RPMI8226 (cell line): ENCODE data around the gene FRMD4A.
"Not testable (repeated sequence)": the region's sequence is repeated elsewhere in the genome, so short reads cannot be mapped to it uniquely, and the experiment has no call there.

Source experiments
- DNase-seq: peaks from one replicate; pipeline ENCODE4 v3.0.0-alpha.2; 2015

FRMD4A gene

GRCh38 chr10:14285941-14286560 lies 44.7 kb downstream of the FRMD4A start:
- no peak for DNase-seq

GRCh38 chr10:14282276-14282675 lies 48.4 kb downstream of the FRMD4A start:
- no peak for DNase-seq

- no peak for DNase-seq
Observed at GRCh38 chr10:14278533-14278932, 52.2 kb downstream of the FRMD4A start.

GRCh38 chr10:14276210-14276609 lies 54.5 kb downstream of the FRMD4A start:
- DNase-seq = no peak

- no peak for DNase-seq
Observed at GRCh38 chr10:14271621-14272020, 59.1 kb downstream of the FRMD4A start.

GRCh38 chr10:14270370-14270769 lies 60.4 kb downstream of the FRMD4A start:
- DNase-seq = no peak

- no peak for DNase-seq
Observed at GRCh38 chr10:14265709-14266108, 65.0 kb downstream of the FRMD4A start.

- DNase-seq = no peak
Observed at GRCh38 chr10:14262836-14263425, 67.8 kb downstream of the FRMD4A start.

- no peak for DNase-seq
Observed at GRCh38 chr10:14261336-14261735, 69.4 kb downstream of the FRMD4A start.

- DNase-seq = no peak
Observed at GRCh38 chr10:14259696-14260566, 70.8 kb downstream of the FRMD4A start.

GRCh38 chr10:14254368-14254767 lies 76.4 kb downstream of the FRMD4A start:
- no peak for DNase-seq

GRCh38 chr10:14253711-14254110 lies 77.0 kb downstream of the FRMD4A start:
- no peak for DNase-seq

- DNase-seq = no peak
Observed at GRCh38 chr10:14253079-14253478, 77.6 kb downstream of the FRMD4A start.

- no peak for DNase-seq
Observed at GRCh38 chr10:14250496-14251076, 80.1 kb downstream of the FRMD4A start.

- DNase-seq = no peak
Observed at GRCh38 chr10:14247377-14248116, 83.2 kb downstream of the FRMD4A start.

- DNase-seq = no peak
Observed at GRCh38 chr10:14244801-14245211, 85.9 kb downstream of the FRMD4A start.

GRCh38 chr10:14244147-14244546 lies 86.6 kb downstream of the FRMD4A start:
- no peak for DNase-seq

GRCh38 chr10:14243221-14243620 lies 87.5 kb downstream of the FRMD4A start:
- DNase-seq = no peak

GRCh38 chr10:14241196-14241595 lies 89.5 kb downstream of the FRMD4A start:
- DNase-seq = no peak

GRCh38 chr10:14240253-14241189 lies 90.2 kb downstream of the FRMD4A start:
- DNase-seq = no peak

GRCh38 chr10:14238659-14239058 lies 92.1 kb downstream of the FRMD4A start:
- DNase-seq = not testable (repeated sequence)

GRCh38 chr10:14236341-14236740 lies 94.4 kb downstream of the FRMD4A start:
- DNase-seq = no peak
